Esophagus muscularis mucosa (tissue), 2 donors: ENCODE data around the gene VMP1.

Experiments used
- POLR2A ChIP-seq: fragments of 450-650 bp; IDR thresholded peaks from one replicate; pipeline ENCODE4 v1.6.1; 2017; ENCODE audit warnings: antibody characterized with exemption, moderate library complexity, mild to moderate bottlenecking, low read depth
- POLR2AphosphoS5 ChIP-seq, 2 donors: sonication (generic); formaldehyde crosslinking; IDR thresholded peaks; one replicate each; pipeline ENCODE4 v1.6.1; 2017; ENCODE audit warnings: antibody characterized with exemption in 2 of 2

- TF ChIP-seq POLR2AphosphoS5 (IDR thresholded peaks at IDR 0.05) (no peak), POLR2A (no peak)
These were observed 6.8 kb downstream of the VMP1 start for GRCh38 chr17:59714255-59714654.
